A549 treated with ZK216348 at 1 μM for 4 hours (cell line): ENCODE data around the gene PAWR. TPM values are rescaled to one million over a fixed set of nuclear protein-coding genes. Genes with fewer than 3 reads are reported as not detected.

Source experiments
- total RNA-seq: library from RNA; stranded (reverse); fragments of 200-300 nt; extraction: Qiagen RNA extraction; gene quantifications from 5 replicates; pipeline ENCODE4 v1.2.3, GENCODE V29; 2022; ENCODE audit warnings: low read depth

Gene PAWR
- total RNA-seq, result 43.0 to 84.9 TPM (median 58.9 TPM) in 5 replicates

GRCh38 chr12:79690638-79691510 lies at the start of gene PAWR:
TSS of gene PAWR (minus strand) at chr12:79690964. CDS start at chr12:79690244, 720 bp downstream.

Other genes starting within 250 kb of the PAWR start
- gene PPP1R12A, start 244.1 kb upstream of the PAWR start, total RNA-seq, result 22.4 to 48.1 TPM (median 29.1 TPM) in 5 replicates